Measurements from ENCODE around the gene CCDC148. TPM values are rescaled to one million over a fixed set of nuclear protein-coding genes. Genes with fewer than 3 reads are reported as not detected.
"Not testable (repeated sequence)": the region's sequence is repeated elsewhere in the genome, so short reads cannot be mapped to it uniquely, and the experiment has no call there.

Gene CCDC148
- total and polyA plus RNA-seq, 2 experiments from 2014 or later, result 1.2 to 1.8 TPM

- ATAC-seq, result no peak
- H3K27me3 ChIP-seq (ENCODE audit: insufficient read depth), result no peaks in the 10 kb centered on the region
- Mint-ChIP-seq H3K4me1 (peaks cover 32% of the 10 kb centered on the region), H3K9me3 (no peaks in the 10 kb centered on the region), H3K36me3 (ENCODE audit: low read depth) (peaks cover 8% of the 10 kb centered on the region; the same call in 2 of the 3 replicates), H3K4me3 (no peak overlapping the region), H3K27ac (no peak overlapping the region; the same call in 1 of the 2 replicates), H3K27me3 (ENCODE audit: insufficient read depth, low read depth, poor library complexity) (no peaks in the 10 kb centered on the region)
- H4K20me1 ChIP-seq (replicated peaks; ENCODE audit: insufficient read depth), result peaks cover 4% of the 10 kb centered on the region; the same call in 1 of the 2 replicates
- H3K4me1 ChIP-seq (ENCODE audit: insufficient read depth), result peaks cover 16% of the 10 kb centered on the region
- no peaks in the 10 kb centered on the region for H3F3A ChIP-seq (replicated peaks; ENCODE audit: low read depth)
- no peak overlapping the region for H2AFZ ChIP-seq
- no peaks in the 10 kb centered on the region for H3K36me3 ChIP-seq (ENCODE audit: insufficient read depth)
- H3K4me3 ChIP-seq, result no peak overlapping the region
- no peak overlapping the region for H3K27ac ChIP-seq (ENCODE audit: low read depth)
- no peak for DNase-seq (ENCODE audit: low spot score)
- TF ChIP-seq EZH2 (IDR thresholded peaks at IDR 0.05; ENCODE audit: low read depth, unreplicated experiment) (no peak), JUNB (IDR thresholded peaks at IDR 0.05; ENCODE audit: unreplicated experiment) (no peak)
- no peaks in the 10 kb centered on the region for H3K9me2 ChIP-seq (ENCODE audit: insufficient read depth)
- H3K79me2 ChIP-seq (replicated peaks; ENCODE audit: insufficient read depth), result peaks cover 76% of the 10 kb centered on the region
- H3K4me2 ChIP-seq, result no peak overlapping the region
These were observed 21.7 kb upstream of the CCDC148 start for GRCh38 chr2:158478237-158478636.

GRCh38 chr2:158477202-158477601, 20.6 kb upstream of the CCDC148 start:
- Histone ChIP-seq H3K27ac (ENCODE audit: low read depth) (no peak overlapping the region), H3K4me3 (no peak overlapping the region), H3K79me2 (replicated peaks; ENCODE audit: insufficient read depth) (peaks cover 73% of the 10 kb centered on the region), H3K4me1 (ENCODE audit: insufficient read depth) (peaks cover 16% of the 10 kb centered on the region), H2AFZ (no peak overlapping the region), H3K9me2 (ENCODE audit: insufficient read depth) (no peaks in the 10 kb centered on the region), H3F3A (replicated peaks; ENCODE audit: low read depth) (no peaks in the 10 kb centered on the region), H3K4me2 (no peak overlapping the region), H4K20me1 (replicated peaks; ENCODE audit: insufficient read depth) (peaks cover 4% of the 10 kb centered on the region; the same call in 1 of the 2 replicates), H3K36me3 (ENCODE audit: insufficient read depth) (no peaks in the 10 kb centered on the region), H3K27me3 (ENCODE audit: insufficient read depth) (no peaks in the 10 kb centered on the region)
- Mint-ChIP-seq H3K9me3 (peaks cover 5% of the 10 kb centered on the region; the same call in 2 of the 3 replicates), H3K4me1 (peaks cover 32% of the 10 kb centered on the region), H3K27me3 (ENCODE audit: insufficient read depth, low read depth, poor library complexity) (no peaks in the 10 kb centered on the region), H3K4me3 (no peak overlapping the region), H3K27ac (peak overlapping the region; percentile 74; the same call in 1 of the 2 replicates), H3K36me3 (ENCODE audit: low read depth) (peaks cover 17% of the 10 kb centered on the region; the same call in 2 of the 3 replicates)
- TF ChIP-seq EZH2phosphoT487 (IDR thresholded peaks at IDR 0.05; ENCODE audit: unreplicated experiment), result no peak
- no peak for ATAC-seq
- no peak for DNase-seq (ENCODE audit: low spot score)

GRCh38 chr2:158474526-158475011, 18.0 kb upstream of the CCDC148 start:
- Histone ChIP-seq H3K79me2 (replicated peaks; ENCODE audit: insufficient read depth) (peaks cover 72% of the 10 kb centered on the region), H3K4me1 (ENCODE audit: insufficient read depth) (peaks cover 31% of the 10 kb centered on the region)
- Mint-ChIP-seq H3K4me1 (peaks cover 46% of the 10 kb centered on the region), H3K36me3 (ENCODE audit: low read depth) (peaks cover 28% of the 10 kb centered on the region; the same call in 2 of the 3 replicates)
- H3K27ac ChIP-seq (ENCODE audit: low read depth); H3K9me3 Mint-ChIP-seq; H3K9me2 ChIP-seq (ENCODE audit: insufficient read depth); H3K36me3 ChIP-seq (ENCODE audit: insufficient read depth); H3K4me2 ChIP-seq; H2AFZ ChIP-seq; H3K27ac Mint-ChIP-seq; H4K20me1 ChIP-seq (replicated peaks; ENCODE audit: insufficient read depth); H3K4me3 ChIP-seq; H3K27me3 ChIP-seq (ENCODE audit: insufficient read depth); H3K27me3 Mint-ChIP-seq (ENCODE audit: insufficient read depth, low read depth, poor library complexity); H3F3A ChIP-seq (replicated peaks; ENCODE audit: low read depth); DNase-seq (ENCODE audit: low spot score); H3K4me3 Mint-ChIP-seq: not testable (repeated sequence)
- peak; percentile 77 for ATAC-seq

- TF ChIP-seq CREB1 (CRISPR knock-in tag; IDR thresholded peaks at IDR 0.05; ENCODE audit: low read depth) (no peak), CTCF (conservative IDR thresholded peaks at IDR 0.05; ENCODE audit: low read depth in 2 of 2) (peak; percentile 51 to 65)
- no peak overlapping the region for H3K4me3 ChIP-seq
- H3F3A ChIP-seq (replicated peaks; ENCODE audit: low read depth), result no peaks in the 10 kb centered on the region
- H3K4me1 ChIP-seq (ENCODE audit: insufficient read depth), result peaks cover 31% of the 10 kb centered on the region
- DNase-seq (ENCODE audit: low spot score), result peak; percentile 72
- H3K79me2 ChIP-seq (replicated peaks; ENCODE audit: insufficient read depth), result peaks cover 73% of the 10 kb centered on the region
- no peaks in the 10 kb centered on the region for H3K9me2 ChIP-seq (ENCODE audit: insufficient read depth)
- Mint-ChIP-seq H3K27ac (no peak overlapping the region), H3K4me3 (peak overlapping the region; percentile 15; the same call in 1 of the 3 replicates), H3K27me3 (ENCODE audit: insufficient read depth, low read depth, poor library complexity) (peaks cover 3% of the 10 kb centered on the region), H3K4me1 (peaks cover 46% of the 10 kb centered on the region), H3K36me3 (ENCODE audit: low read depth) (peaks cover 34% of the 10 kb centered on the region), H3K9me3 (peaks cover 5% of the 10 kb centered on the region; the same call in 2 of the 3 replicates)
- no peak overlapping the region for H3K27ac ChIP-seq (ENCODE audit: low read depth)
- peaks cover 2% of the 10 kb centered on the region; the same call in 1 of the 2 replicates for H4K20me1 ChIP-seq (replicated peaks; ENCODE audit: insufficient read depth)
- H3K27me3 ChIP-seq (ENCODE audit: insufficient read depth), result no peaks in the 10 kb centered on the region
- H3K4me2 ChIP-seq, result no peak overlapping the region
- ATAC-seq, result peak; percentile 85
- H2AFZ ChIP-seq, result no peak overlapping the region
- H3K36me3 ChIP-seq (ENCODE audit: insufficient read depth), result no peaks in the 10 kb centered on the region
These were observed 17.3 kb upstream of the CCDC148 start for GRCh38 chr2:158473719-158474392.

GRCh38 chr2:158473300-158473699, 16.7 kb upstream of the CCDC148 start:
- not testable (repeated sequence) for DNase-seq (ENCODE audit: low spot score); ATAC-seq; H2AFZ ChIP-seq; H3K27ac Mint-ChIP-seq; H3K27ac ChIP-seq (ENCODE audit: low read depth); H3K27me3 ChIP-seq (ENCODE audit: insufficient read depth); H3K9me3 Mint-ChIP-seq; H3K4me3 Mint-ChIP-seq; H3K4me3 ChIP-seq; H3K9me2 ChIP-seq (ENCODE audit: insufficient read depth); H3K4me2 ChIP-seq; H3K36me3 ChIP-seq (ENCODE audit: insufficient read depth); H4K20me1 ChIP-seq (replicated peaks; ENCODE audit: insufficient read depth); H3F3A ChIP-seq (replicated peaks; ENCODE audit: low read depth); H3K27me3 Mint-ChIP-seq (ENCODE audit: insufficient read depth, low read depth, poor library complexity)
- peaks cover 31% of the 10 kb centered on the region for H3K4me1 ChIP-seq (ENCODE audit: insufficient read depth)
- peaks cover 35% of the 10 kb centered on the region for H3K36me3 Mint-ChIP-seq (ENCODE audit: low read depth)
- H3K4me1 Mint-ChIP-seq, result peaks cover 44% of the 10 kb centered on the region
- H3K79me2 ChIP-seq (replicated peaks; ENCODE audit: insufficient read depth), result peaks cover 73% of the 10 kb centered on the region

Data from GM23338 (cell line).